Globus pallidus (tissue), 1 donor: ENCODE measurements around the gene WAPL.

Source experiments
- DNase-seq: peaks from one replicate; pipeline ENCODE4 v3.0.0-alpha.2; 2015; ENCODE audit warnings: low spot score

The WAPL gene

DNA sequence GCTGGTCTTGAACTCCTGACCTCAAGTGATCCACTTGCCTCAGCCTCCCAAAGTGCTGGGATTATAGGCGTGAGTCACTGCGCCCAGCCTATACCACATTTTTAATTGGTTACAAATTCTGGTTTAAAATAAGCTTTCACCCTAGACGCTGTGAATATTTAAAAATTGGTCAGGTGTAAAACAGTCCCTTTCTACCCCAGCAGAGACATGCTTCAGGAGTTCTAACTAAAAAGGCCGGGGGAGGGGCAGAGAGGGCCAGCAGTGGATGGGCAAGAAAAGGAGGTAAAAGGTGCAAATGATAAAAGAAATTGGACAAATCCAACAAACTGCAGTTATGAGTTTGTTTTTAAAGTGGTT is 70.0 kb downstream of the WAPL start:
- no peak for DNase-seq

DNA sequence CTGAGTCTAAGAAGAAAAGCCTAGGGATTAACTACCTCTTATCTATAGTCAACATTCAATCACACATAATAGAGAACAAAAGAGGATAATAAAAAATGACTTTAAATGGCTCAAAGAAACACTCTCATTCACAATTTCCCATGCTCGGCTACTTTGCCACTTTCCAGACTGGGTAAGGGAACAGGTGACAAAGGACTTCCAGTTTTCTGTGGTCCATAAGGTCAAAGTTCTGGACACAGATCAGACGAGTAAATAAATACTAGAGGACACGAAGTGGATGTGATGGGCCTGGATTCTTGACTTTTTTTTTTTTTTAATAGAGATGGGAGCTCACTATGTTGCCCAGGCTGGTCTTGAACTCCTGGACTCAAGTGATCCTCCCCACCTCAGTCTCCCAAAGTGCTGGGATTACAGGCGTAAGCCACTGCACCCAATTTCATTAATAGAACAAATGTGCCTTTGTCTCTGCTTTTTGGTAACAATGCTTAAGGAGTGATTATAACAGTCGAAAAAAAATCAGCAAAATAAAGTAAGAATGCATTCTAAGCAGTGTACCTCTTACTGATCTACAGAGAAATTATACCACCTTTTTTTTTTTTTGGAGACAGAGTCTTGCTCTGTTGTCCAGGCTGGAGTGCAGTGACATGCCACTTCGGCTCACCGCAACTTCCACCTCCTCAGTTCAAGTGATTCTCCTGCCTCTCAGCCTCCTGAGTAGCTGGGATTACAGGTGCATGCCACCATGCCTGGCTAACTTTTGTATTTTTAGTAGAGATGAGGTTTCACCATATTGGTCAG is 70.6 kb downstream of the WAPL start:
- DNase-seq: no peak

DNA sequence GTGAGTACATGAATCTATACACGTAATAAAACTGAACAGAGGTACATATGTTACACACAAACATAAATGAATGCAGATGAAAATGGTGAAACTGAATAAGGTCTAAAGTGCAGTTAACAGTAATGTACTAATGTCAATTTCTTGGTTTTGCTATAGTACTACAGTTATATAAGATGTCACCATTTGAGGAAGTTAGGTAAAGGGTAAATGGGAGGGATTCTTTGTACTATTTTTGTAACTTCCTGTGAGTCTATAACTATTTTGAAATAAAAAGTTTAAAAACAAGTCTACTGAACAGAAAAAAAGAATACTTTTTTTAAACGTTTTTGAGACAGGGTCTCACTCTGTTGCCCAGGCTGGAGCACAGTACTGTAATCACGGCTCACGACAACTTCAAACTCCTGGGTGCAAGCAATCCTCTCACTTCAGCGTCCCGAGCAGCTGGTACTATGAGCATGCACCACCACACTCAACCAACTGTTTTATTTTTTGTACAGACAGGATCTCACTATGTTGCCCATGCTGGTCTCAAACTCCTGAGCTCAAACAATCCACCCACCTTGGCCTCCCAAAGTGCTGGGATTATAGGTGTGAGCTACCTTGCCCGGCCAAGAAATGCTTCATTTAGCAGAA is 71.5 kb downstream of the WAPL start:
- DNase-seq: no peak

DNA sequence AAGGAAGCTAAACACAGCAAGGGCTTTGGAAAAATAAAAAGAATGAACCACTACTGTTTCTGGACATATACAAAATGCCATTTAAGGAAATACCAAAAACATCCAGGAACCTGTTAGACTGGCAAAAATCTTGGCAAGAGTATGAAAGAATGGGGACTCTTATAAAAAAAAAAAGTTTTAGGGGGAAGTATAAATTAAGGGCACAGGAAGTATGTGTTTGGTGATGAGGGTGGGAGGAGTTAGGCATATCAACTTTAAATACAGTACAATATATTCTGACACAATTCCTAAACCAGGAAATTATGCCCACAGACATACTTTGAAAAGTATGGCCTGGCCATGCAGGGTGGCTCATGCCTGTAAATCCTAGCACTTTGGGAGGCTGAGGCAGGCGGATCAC is 74.2 kb downstream of the WAPL start:
- DNase-seq: no peak

DNA sequence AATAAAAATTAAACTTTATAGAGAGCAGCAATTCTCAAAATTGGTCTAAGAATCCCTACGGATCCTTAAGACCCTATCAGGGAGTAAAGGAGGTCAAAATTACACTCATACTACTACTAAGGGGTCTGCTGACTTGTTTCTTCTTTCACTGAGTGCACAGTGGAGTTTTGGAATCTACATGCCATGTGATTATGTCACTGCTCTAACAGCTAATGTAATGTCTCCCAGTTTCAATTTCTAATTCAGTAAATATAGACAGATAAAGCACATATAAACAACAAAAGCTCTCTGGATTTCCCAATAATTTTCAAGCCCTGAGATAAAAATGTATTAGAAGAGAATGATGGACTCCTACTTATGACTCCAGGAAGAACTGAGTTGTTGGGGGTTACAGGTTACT is 74.6 kb downstream of the WAPL start:
- DNase-seq: no peak

DNA sequence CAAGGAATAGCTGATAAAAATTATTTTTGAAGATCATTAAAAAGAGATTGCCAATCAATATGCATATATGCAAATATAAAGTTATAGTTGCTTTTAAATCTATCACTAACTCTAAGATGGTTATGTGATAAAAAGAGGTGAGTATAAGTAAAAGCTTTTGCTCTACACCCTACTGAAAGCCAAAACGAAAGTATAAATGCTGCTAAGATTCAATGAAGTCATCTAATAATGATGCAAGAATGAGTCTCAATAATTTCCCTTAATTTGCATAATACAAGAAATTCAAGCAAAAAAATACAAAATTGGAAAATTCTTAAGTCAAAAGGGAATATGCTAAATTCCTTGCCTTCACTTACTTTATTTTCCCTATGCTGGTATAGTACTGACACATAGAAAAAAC is 75.2 kb downstream of the WAPL start:
- no peak for DNase-seq

- no peak for DNase-seq
These were observed 77.7 kb downstream of the WAPL start for GRCh38 chr10:86443936-86444335.

DNA sequence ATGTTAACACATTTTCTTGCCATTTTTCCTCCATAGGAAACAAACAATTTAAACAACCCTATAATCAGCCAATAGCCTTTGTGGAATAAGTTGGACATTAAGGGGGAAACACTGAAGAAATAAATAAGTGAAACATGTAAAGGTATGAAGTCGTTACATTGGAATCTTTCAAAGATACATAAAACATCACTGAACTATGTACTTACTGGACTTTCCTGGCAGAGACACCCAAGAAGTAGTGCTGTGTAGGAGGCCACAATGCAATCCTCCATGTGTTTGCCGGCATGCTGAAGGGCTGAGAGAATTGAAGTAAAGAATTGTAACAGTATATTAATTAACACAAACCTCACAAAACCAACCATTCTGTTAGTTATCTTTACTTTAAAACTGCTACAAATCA is 78.5 kb downstream of the WAPL start:
- DNase-seq: no peak

GRCh38 chr10:86440874-86441843 is 80.4 kb downstream of the WAPL start:
- DNase-seq: no peak

DNA sequence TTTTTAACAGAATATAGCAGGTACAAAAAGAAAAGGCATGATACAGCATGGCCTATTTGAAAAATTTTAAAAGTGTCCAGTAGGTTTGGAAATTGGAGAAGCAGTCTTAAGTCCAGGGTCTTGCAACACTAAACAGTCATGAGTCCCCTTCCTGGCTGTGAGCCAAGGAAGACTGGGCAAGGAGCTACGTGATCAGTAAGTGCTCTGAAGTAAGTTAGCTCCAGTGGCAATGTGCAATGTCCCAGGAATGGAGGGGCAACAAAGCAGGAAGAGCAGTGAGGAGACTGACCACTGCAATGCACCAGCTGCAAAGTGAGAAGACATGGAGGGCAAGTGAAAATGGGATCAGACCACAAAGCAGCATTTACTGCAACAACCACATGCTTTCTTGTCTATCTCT is 82.0 kb downstream of the WAPL start:
- peak; percentile 63 for DNase-seq

GRCh38 chr10:86438091-86438749 is 83.4 kb downstream of the WAPL start:
- DNase-seq: no peak

- no peak for DNase-seq
These were observed 84.1 kb downstream of the WAPL start for GRCh38 chr10:86437447-86437846.

DNA sequence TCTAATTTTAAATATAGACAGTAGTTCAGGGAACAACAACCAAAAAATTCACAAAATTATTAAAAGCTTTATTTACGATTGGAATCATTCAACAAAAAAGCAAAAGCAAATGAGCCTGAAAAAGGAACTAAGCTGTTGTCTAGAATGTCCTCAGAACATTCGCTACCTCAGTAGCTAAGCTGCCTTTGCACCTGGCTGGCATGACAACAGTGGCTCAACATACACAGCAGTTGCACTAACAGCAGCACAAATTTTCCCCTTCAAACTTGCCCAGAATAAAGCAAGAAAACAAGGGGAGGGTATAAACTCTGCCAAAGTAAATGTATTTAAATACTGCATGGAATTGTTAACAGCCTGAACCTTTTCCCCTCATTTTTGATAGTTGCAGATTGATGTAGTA is 84.6 kb downstream of the WAPL start:
- DNase-seq: no peak

DNA sequence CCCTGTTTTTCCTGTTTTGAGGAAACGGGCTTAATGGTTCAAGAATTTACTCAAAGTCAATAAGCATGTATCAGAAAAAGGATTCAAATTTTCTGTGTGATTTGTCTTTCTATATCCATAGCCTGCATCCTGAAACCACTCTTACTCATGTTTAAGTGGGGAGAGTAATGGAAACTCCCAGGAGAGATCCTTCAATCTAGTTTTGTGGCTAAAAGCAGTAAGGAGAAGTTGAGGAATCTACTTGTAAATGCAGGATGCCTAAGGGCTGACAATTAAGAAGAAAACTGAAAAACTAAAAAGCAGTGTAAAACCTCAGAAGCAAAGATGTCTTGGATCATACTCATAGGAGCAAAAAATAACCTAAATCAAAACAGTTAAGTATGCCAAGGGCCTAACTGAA is 86.9 kb downstream of the WAPL start:
- DNase-seq: no peak

GRCh38 chr10:86423739-86424138 is 97.9 kb downstream of the WAPL start:
- DNase-seq: no peak

DNA sequence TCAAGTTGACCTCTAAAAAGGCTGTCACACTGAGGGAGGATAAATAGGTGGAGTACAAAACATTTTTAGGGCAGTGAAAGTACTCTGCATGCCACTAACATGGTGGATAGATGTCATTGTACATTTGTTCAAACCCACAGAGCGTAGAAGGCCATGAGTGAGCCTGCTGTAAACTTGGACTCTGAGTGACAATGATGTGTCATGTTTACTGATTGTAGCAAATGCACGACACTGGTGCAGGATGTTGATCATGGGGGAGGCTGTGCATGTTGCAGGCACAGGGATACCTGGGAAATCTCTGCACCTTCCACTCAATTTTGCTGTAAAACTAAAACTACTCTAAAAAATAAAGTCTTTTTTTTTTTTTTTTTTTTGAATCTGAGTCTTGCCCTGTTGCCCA is 102.5 kb downstream of the WAPL start:
- DNase-seq: no peak

DNA sequence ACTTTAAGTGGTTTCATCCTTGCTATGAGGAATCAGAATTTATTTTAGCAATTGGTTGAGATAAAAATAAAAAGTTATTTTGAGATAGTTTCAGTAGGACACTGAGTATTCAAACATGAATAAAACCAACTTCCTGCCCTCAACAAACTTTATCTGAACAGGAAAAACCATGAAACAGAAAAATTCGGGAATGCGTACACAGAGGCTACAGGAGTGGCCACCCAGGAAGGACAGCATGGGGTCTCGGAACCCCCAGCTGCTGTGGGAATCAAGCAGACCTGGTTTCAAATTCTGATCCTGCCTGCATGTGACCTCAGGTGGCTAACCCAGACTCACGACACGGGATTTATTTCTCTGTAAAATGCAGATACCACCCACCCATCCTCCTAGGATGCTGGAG is 106.0 kb downstream of the WAPL start:
- DNase-seq: no peak

GRCh38 chr10:86415116-86415515 is 106.5 kb downstream of the WAPL start:
- DNase-seq: no peak

DNA sequence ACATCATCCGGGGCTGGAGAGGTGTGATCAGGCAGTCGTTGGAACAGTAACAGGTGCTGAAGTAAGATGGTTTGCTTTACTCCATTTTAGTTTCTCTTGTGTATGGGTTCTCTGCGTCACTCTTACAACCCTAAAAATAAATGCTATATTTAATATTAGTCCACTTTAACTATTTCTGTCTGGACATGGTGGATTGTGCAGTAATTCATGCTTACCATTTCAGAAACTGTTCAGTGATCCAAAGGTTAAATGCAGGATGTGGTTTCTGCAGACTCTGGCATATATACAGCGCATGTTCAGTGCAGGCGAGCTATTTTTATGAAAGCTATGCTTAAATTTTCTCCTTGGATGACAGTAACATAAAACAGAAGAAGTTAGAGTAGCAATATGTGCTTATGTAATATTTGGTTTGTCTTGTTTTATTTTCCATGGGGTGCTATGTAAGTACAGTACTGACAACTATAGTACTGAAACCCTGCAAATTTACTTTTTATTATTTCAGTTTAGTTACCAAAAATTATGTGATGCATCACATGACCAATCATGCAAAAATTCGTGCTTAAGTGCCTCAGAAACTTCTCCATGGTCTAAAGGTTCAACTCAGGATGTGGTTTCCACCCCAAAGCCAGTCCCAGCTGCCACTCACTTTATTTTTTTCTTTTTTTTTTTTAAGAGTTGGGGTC is 108.4 kb downstream of the WAPL start:
- DNase-seq: no peak

- DNase-seq: no peak
These were observed 109.6 kb downstream of the WAPL start for GRCh38 chr10:86411852-86412560.

DNA sequence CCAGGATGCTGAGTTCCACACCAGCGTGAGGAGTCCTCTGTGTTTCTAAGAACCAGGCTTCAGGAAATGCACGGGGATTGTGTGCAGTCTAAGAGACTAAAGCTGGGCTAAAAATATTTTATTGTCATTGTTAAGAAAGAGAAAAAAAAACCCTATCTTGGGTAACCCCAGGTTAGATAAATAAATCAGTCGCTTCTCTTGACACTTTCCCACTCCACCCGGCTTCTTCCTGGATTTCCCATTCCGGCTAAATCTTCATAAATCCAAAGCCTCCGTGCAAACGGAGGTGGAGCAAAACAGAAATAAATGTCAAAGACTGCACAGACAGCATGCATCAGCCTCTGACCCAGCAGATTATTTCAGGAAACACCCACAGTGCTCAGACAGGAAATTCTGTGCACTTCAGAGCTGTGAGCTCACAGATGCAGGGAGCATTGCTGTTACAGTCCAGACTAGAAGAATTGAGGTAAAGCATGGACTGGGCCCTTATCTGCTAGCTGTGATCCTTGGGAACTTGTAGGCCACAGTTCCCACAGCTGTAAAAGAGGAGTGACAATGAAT is 110.2 kb downstream of the WAPL start:
- DNase-seq: no peak
